SH-SY5Y (cell line): ENCODE results near the gene MSANTD4.

ENCODE experiments used
- GATA2 ChIP-seq: IDR thresholded peaks from 2 replicates; pipeline ENCODE4 v1.6.1; 2011; ENCODE audit warnings: mild to moderate bottlenecking, low read depth, low read length
- GATA3 ChIP-seq: IDR thresholded peaks from 2 replicates; pipeline ENCODE4 v1.6.1; 2011; ENCODE audit warnings: low read depth, mild to moderate bottlenecking, low read length, moderate library complexity

Gene MSANTD4

GRCh38 chr11:106021967-106022794 is at the start of gene MSANTD4:
Gene MSANTD4, minus strand, starts transcription at chr11:106022240. Its CDS starts 11,323 bp downstream, at chr11:106010917.
- TF ChIP-seq GATA2 (no peak), GATA3 (no peak)

DNA sequence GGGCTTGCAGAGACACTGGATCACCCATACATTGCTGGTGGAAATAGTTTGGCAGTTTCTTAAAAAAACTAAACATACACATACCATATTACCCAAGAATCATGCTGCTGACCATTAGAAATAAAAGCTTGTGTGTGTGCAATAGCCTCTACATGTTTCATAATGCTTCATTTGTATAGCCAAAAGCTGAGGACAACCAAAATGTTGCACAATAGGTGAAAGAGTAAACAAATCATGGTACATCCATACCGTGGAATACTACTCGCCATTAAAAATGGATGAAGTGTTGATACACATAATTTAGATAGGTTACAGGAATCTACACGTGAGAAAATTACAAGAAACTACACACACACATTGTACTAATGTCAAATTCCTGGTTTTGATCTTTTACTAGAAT is 48.6 kb upstream of the MSANTD4 start:
- TF ChIP-seq GATA3 (no peak), GATA2 (no peak)

DNA sequence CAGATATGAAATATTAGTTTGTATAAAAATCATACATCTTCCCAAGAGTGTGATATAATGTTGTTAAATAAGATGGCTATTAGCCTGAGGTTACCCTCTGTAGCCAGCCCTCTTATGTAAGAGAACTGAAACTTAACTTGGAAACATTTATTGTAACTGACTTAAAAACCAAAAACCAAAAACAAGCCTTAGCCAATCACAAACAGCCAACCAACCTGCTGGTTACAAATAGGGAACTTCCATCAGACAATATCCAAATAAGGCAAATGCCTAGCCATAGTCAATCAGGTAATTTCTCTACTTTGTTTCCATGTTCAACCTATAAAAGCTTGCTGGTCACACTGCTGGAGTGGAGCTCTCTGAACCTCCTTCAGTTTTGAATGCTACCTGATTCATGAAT is 41.0 kb upstream of the MSANTD4 start:
- TF ChIP-seq GATA3 (no peak), GATA2 (no peak)

DNA sequence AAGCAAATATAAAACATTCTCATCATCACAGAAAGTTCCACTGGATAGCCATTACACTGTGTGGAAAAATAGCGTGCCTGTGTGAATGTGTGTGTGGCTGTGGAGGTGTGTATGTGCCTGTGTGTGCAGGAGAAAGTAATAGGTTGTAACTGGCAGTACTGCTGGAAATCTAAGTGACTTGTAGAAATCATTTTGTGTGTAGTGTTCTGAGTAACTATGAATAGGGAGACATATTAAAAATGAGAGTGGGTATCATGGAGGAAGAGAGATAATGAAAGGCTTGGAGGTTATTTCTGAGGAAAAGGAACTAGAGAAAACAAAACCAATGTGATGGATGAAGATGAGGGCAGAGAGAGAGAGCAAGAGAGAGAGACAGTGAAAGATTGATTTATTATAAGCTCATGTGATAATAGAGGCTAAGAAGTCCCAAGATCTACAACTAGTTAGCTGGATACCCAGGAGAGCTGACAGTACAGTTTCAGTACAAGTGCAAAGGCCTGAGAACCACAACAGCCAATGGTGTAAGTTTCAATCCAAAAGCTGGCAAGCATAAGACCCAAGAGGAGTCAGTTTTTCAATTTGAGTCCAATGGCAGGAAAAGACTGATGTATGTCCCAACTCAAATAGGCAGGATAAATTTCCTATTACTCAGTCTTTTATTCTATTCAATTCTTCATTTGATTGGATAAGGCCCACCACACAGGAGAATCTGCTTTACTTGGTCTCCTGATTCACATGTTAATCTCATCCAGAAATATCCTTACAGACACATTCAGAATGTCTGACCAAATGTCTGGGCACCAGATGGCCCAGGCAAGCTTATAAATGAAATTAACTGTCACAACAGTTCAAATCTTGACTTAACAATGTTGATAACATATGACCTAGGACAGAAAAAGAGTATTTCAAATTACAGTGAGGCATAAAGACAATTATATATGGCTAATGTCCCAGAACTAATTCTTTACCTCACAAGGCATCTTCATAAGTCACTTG is 40.2 kb upstream of the MSANTD4 start:
- TF ChIP-seq GATA3 (no peak), GATA2 (no peak)

DNA sequence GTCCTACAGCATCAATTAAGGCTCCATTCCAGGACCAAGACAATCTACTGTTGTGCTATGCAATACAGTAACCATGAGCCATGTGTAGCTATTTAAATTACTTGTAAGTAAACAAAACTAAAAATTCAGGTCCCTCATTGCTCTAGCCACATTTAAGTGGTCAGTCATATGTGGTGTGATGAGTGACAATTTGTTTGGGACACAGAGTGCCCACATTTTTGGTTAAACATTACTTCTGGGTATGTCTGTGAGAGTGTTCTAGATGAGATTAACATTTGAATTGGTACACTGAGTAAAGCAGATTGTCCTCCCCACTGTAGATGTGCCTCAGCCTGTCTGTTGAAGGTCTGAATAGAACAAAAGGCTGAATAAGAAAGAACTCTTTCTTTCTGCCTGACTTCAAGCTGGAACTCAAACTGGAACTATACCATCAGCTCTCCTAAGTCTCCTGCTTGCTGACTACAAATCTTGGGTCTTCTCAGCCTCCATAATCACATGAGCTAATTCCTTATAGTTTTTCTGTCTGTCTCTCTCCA is 39.3 kb upstream of the MSANTD4 start:
- TF ChIP-seq GATA2 (no peak), GATA3 (no peak)

- no peak for TF ChIP-seq GATA3
- no peak for TF ChIP-seq GATA2
These were observed 37.6 kb upstream of the MSANTD4 start for GRCh38 chr11:106059617-106060016.

DNA sequence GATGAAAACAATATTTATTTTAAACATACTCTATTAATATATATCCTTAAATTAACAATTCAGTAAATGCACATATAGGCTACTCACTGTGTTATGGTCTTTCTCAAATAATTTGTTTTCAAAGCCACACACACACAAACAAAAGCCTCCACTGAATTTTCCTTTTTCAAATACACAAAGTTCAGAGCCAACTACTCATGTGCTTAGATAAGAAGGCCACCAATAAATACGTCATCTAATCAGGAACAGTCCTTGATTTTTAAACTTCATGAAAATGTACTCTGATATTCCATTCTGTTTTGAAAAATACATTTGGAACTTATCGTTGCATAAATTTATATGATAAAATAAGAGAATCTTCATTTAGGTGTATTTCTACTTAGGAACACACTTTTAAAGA is 29.1 kb upstream of the MSANTD4 start:
- TF ChIP-seq GATA2 = no peak
- no peak for TF ChIP-seq GATA3

DNA sequence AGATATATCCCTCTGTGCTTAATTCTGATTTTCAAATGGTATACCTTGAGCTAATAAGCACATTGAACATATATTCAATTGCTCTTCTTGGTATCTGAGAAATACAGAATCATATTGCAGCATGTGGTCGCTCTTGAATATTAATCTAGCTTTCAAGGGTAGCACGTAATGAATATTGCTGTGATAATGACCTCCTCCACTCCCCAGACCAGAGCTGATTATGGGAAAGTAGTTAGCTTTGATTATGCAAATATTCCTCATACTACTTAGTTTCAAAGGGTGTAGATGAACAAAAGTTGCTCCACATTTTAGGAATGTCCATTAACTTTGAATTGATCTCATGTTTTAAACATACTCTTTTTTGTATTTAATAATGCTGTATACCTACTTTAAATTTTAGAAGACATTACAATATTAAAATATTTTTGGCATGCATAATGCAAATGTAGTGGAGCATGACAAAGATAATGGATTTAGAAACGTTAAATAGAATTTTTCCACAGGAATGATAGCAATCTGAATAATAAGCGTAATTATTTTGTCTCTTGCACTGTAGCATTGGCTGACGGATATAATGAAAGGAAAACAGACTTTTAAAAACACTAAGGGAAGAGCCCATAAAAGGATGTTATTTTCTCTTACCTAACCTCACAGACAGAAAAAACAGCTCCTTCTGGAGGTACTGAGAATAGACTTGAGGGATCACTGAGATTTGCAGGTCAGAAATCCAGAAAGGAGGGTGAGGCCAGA is 27.9 kb upstream of the MSANTD4 start:
- TF ChIP-seq GATA2 (no peak), GATA3 (no peak)

GRCh38 chr11:106047631-106048030 is 25.6 kb upstream of the MSANTD4 start:
- TF ChIP-seq GATA2 (no peak), GATA3 (no peak)

DNA sequence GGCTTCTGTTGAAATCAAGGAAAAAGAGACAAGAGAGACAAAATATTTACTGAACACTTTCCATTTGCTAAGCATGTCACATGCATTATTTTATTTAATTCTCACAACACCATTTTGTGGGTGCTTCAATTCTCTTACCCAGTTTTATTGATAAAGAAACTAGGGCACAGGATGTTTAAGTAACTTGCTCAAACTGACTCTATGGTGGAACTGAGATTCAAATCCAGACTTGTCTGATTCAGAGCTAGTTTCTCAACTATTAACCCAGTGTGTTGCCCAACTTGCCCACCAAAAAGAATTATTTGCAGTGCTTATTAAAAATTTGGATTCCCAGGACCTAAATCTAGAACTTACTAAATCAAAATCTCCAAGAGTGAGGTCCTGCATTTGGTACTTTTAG is 21.5 kb upstream of the MSANTD4 start:
- TF ChIP-seq GATA3 (no peak), GATA2 (no peak)

GRCh38 chr11:106032861-106033260 is 10.8 kb upstream of the MSANTD4 start:
- TF ChIP-seq GATA2 (no peak), GATA3 (no peak)

- TF ChIP-seq GATA3 (no peak), GATA2 (no peak)
These were observed 9.9 kb upstream of the MSANTD4 start for GRCh38 chr11:106031936-106032335.

DNA sequence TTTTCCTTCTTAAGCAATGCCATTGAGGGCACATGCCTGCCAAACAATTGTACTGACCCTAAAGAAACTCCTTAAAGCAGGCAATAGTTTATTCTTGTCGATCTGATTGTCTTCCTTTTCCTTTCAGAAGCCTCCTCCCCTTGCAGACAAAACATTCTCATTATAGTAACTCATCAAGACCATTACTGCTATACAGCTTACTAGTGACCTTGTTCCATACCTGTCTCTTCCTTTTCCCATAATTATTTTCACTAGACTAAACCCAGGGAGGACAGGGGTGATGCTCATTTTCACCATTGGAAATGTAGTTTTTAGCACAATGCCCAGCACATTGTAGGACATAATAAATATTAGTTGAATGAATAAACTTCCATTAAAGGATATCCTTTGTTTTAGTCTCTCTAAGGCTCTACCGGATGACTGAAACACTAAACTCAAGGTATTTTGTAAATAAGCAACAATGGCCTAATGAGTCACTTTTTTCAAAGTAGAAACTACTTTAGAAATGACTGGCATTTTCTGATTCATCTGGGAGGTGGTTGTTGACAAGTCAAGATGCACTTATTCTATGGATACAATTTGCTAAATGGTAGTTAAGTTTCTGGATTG is 9.3 kb upstream of the MSANTD4 start:
- TF ChIP-seq GATA2 (no peak), GATA3 (no peak)
